GM19438 (cell line): ENCODE results near the gene KIRREL3.

Source experiments
- ATAC-seq: cut with Tn5 transposase; IDR thresholded peaks from one replicate; pipeline ENCODE4 v1.9.1; 2021; ENCODE audit warnings: low read depth; ENCODE audit not compliant: unreplicated experiment

KIRREL3 gene

GRCh38 chr11:126694065-126694625, 306.4 kb downstream of the KIRREL3 start:
- no peak for ATAC-seq

GRCh38 chr11:126687477-126687876, 313.1 kb downstream of the KIRREL3 start:
- no peak for ATAC-seq

- ATAC-seq = no peak
These were observed 313.6 kb downstream of the KIRREL3 start for GRCh38 chr11:126686938-126687337.

GRCh38 chr11:126683766-126684728, 316.5 kb downstream of the KIRREL3 start:
- no peak for ATAC-seq

- no peak for ATAC-seq
These were observed 318.0 kb downstream of the KIRREL3 start for GRCh38 chr11:126682590-126682989.

GRCh38 chr11:126680700-126681099, 319.9 kb downstream of the KIRREL3 start:
- ATAC-seq = no peak

- no peak for ATAC-seq
These were observed 320.4 kb downstream of the KIRREL3 start for GRCh38 chr11:126680131-126680530.

- ATAC-seq = no peak
These were observed 321.5 kb downstream of the KIRREL3 start for GRCh38 chr11:126679033-126679432.

- no peak for ATAC-seq
These were observed 324.0 kb downstream of the KIRREL3 start for GRCh38 chr11:126676536-126676935.

GRCh38 chr11:126673319-126673718, 327.3 kb downstream of the KIRREL3 start:
- no peak for ATAC-seq

- no peak for ATAC-seq
These were observed 331.2 kb downstream of the KIRREL3 start for GRCh38 chr11:126669416-126669815.

GRCh38 chr11:126664643-126665042, 335.9 kb downstream of the KIRREL3 start:
- no peak for ATAC-seq

GRCh38 chr11:126663749-126664592, 336.6 kb downstream of the KIRREL3 start:
- no peak for ATAC-seq

GRCh38 chr11:126662035-126662790, 338.4 kb downstream of the KIRREL3 start:
- ATAC-seq = no peak

GRCh38 chr11:126660761-126661425, 339.7 kb downstream of the KIRREL3 start:
- no peak for ATAC-seq

GRCh38 chr11:126660321-126660720, 340.2 kb downstream of the KIRREL3 start:
- ATAC-seq = no peak

GRCh38 chr11:126658306-126659056, 342.1 kb downstream of the KIRREL3 start:
- ATAC-seq = no peak

- no peak for ATAC-seq
These were observed 344.8 kb downstream of the KIRREL3 start for GRCh38 chr11:126655807-126656128.
